ENCODE data around the gene CELSR2. TPM values are rescaled to one million over a fixed set of nuclear protein-coding genes. Genes with fewer than 3 reads are reported as not detected.
A peak's percentile ranks its signal among the peaks of the same experiment; 100 is the strongest.

CELSR2 gene
- total RNA-seq, 4 donors from 2014 or later = 7.8 to 20.4 (median 10.5) TPM

- 85% methylated on average over 3 of the region's 3 CpGs for WGBS
- H3K4me3 ChIP-seq = no peak overlapping the region
- TF ChIP-seq POLR2A (IDR thresholded peaks at IDR 0.05; ENCODE audit: low read depth) = no peak
- TF ChIP-seq, protein P1, sequence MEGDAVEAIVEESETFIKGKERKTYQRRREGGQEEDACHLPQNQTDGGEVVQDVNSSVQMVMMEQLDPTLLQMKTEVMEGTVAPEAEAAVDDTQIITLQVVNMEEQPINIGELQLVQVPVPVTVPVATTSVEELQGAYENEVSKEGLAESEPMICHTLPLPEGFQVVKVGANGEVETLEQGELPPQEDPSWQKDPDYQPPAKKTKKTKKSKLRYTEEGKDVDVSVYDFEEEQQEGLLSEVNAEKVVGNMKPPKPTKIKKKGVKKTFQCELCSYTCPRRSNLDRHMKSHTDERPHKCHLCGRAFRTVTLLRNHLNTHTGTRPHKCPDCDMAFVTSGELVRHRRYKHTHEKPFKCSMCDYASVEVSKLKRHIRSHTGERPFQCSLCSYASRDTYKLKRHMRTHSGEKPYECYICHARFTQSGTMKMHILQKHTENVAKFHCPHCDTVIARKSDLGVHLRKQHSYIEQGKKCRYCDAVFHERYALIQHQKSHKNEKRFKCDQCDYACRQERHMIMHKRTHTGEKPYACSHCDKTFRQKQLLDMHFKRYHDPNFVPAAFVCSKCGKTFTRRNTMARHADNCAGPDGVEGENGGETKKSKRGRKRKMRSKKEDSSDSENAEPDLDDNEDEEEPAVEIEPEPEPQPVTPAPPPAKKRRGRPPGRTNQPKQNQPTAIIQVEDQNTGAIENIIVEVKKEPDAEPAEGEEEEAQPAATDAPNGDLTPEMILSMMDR (IDR thresholded peaks at IDR 0.05) = no peak
- TF ChIP-seq POLR2AphosphoS5 (IDR thresholded peaks at IDR 0.05) = no peak
- no peak for TF ChIP-seq EP300 (IDR thresholded peaks at IDR 0.05)
- H3K36me3 ChIP-seq = peaks cover 74 to 95% (median 83%) of the 10 kb centered on the region in 4 donors
- H3K27ac ChIP-seq (replicated peaks in 1 of 4) = no peak overlapping the region
- intact Hi-C loops (cut with DNase I) = no loop called here
- H3K4me1 ChIP-seq = peaks cover 0 to 8% (median 0%) of the 10 kb centered on the region in 4 donors
- no peaks in the 10 kb centered on the region for H3K9me3 ChIP-seq
- DNase-seq (ENCODE audit: extremely low spot score) = no peak
- no peaks in the 10 kb centered on the region for H3K27me3 ChIP-seq
Measured at GRCh38 chr1:109231066-109231465, 18.3 kb upstream of the CELSR2 start.

GRCh38 chr1:109235137-109235536 lies 14.2 kb upstream of the CELSR2 start:
- WGBS = 97% methylated on average over 7 of the region's 7 CpGs
- peaks cover 1 to 8% (median 4%) of the 10 kb centered on the region in 4 donors for H3K4me1 ChIP-seq
- no peak overlapping the region for H3K27ac ChIP-seq (replicated peaks in 1 of 4)
- H3K9me3 ChIP-seq = no peaks in the 10 kb centered on the region
- intact Hi-C loops (cut with DNase I) = no loop called here
- H3K36me3 ChIP-seq = peaks cover 76 to 94% (median 92%) of the 10 kb centered on the region in 4 donors
- no peaks in the 10 kb centered on the region for H3K27me3 ChIP-seq
- no peak overlapping the region for H3K4me3 ChIP-seq
- DNase-seq (ENCODE audit: extremely low spot score) = no peak
- TF ChIP-seq POLR2A (IDR thresholded peaks at IDR 0.05; ENCODE audit: low read depth) (no peak), EP300 (IDR thresholded peaks at IDR 0.05) (no peak), POLR2AphosphoS5 (IDR thresholded peaks at IDR 0.05) (no peak)
- TF ChIP-seq, protein P1 (IDR thresholded peaks at IDR 0.05) = no peak

- Histone ChIP-seq H3K9me3 (no peaks in the 10 kb centered on the region), H3K4me1 (peaks cover 25 to 32% (median 28%) of the 10 kb centered on the region in 4 donors), H3K27me3 (no peaks in the 10 kb centered on the region), H3K36me3 (peaks cover 57 to 70% (median 68%) of the 10 kb centered on the region in 4 donors), H3K27ac (replicated peaks in 1 of 4) (no peak overlapping the region), H3K4me3 (no peak overlapping the region)
- 82% methylated on average over 3 of the region's 3 CpGs for WGBS
- no peak for TF ChIP-seq EP300 (IDR thresholded peaks at IDR 0.05)
- no peak for TF ChIP-seq POLR2AphosphoS5 (IDR thresholded peaks at IDR 0.05)
- TF ChIP-seq, protein P1 (IDR thresholded peaks at IDR 0.05) = no peak
- intact Hi-C loops (cut with DNase I) = no loop called here
- no peak for DNase-seq (ENCODE audit: extremely low spot score)
Measured at GRCh38 chr1:109237512-109237911, 11.8 kb upstream of the CELSR2 start.

DNA sequence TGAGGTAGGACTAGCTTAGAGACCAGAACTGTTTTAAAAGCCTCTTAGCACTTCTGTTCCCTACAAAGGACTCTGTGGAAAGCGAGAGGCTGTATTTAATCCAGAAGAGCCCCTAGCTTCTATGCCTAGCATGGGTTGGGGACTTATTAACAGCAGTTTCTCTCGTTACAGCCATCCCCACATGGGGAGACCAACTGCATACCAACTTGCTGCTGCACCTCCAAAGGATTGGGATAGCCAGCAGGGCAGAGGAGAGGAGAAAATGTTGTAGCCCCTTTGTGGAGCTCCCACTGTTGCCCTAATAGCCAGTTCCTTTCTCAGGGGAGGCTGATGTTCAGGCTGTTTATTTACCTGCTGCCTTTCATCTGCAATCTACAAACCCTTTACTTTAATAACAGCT lies 11.0 kb upstream of the CELSR2 start:
- intact Hi-C loops (cut with DNase I) = no loop called here
- Histone ChIP-seq H3K9me3 (no peaks in the 10 kb centered on the region), H3K36me3 (peaks cover 48 to 61% (median 59%) of the 10 kb centered on the region in 4 donors), H3K4me1 (peaks cover 26 to 40% (median 32%) of the 10 kb centered on the region in 4 donors), H3K27ac (replicated peaks in 1 of 4) (no peak overlapping the region), H3K4me3 (no peak overlapping the region), H3K27me3 (no peaks in the 10 kb centered on the region)
- WGBS = 100% methylated on average over 2 of the region's 2 CpGs
- TF ChIP-seq POLR2A (IDR thresholded peaks at IDR 0.05; ENCODE audit: low read depth) (no peak), POLR2AphosphoS5 (IDR thresholded peaks at IDR 0.05) (no peak), EP300 (IDR thresholded peaks at IDR 0.05) (no peak)
- TF ChIP-seq, protein P1 (IDR thresholded peaks at IDR 0.05) = no peak
- DNase-seq (ENCODE audit: extremely low spot score) = peak; percentile 80

DNA sequence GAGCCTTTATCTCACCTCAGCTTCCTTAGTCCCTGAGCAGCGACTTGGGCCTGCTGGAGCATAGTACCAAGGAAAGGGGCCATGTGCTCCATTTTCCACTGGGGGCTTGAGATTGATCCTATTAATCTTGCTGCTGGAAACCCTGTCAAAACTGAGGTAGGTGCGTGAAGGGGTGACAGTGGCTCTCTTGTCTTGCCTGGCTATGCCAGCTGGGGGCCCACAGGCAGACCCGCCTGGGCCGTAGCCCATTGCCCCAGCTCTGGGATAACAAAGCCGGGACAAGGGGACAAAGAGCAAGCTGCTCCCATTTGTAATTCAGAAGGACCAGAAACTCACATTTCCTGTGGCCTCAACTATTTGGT lies 10.3 kb upstream of the CELSR2 start:
- intact Hi-C loops (cut with DNase I) = no loop called here
- peaks cover 44 to 55% (median 54%) of the 10 kb centered on the region in 4 donors for H3K36me3 ChIP-seq
- peak overlapping the region in 3 of 4 donors; percentile 72 to 78 (median 75) for H3K27ac ChIP-seq (replicated peaks in 1 of 4)
- H3K4me1 ChIP-seq = peaks cover 26 to 41% (median 32%) of the 10 kb centered on the region in 4 donors
- H3K4me3 ChIP-seq = no peak overlapping the region
- H3K27me3 ChIP-seq = no peaks in the 10 kb centered on the region
- H3K9me3 ChIP-seq = no peaks in the 10 kb centered on the region
- WGBS = 79% methylated on average over 5 of the region's 5 CpGs
- TF ChIP-seq EP300 (IDR thresholded peaks at IDR 0.05) = no peak
- TF ChIP-seq POLR2AphosphoS5 (IDR thresholded peaks at IDR 0.05) = no peak
- TF ChIP-seq, protein P1 (IDR thresholded peaks at IDR 0.05) = no peak
- TF ChIP-seq POLR2A (IDR thresholded peaks at IDR 0.05; ENCODE audit: low read depth) = no peak
- no peak for DNase-seq (ENCODE audit: extremely low spot score)

Data from esophagus muscularis mucosa (tissue), 4 donors.